ENCODE results near the gene WDR45B. TPM values are rescaled to one million over a fixed set of nuclear protein-coding genes. Genes with fewer than 3 reads are reported as not detected.
"Not testable (repeated sequence)": the region's sequence is repeated elsewhere in the genome, so short reads cannot be mapped to it uniquely, and the experiment has no call there.

WDR45B gene
- total RNA-seq, 2 experiments from 2014 or later, result 33.5 to 36.4 TPM

GRCh38 chr17:82661717-82662683 is 13.8 kb upstream of the WDR45B start:
- Mint-ChIP-seq H3K36me3 (ENCODE audit: low read depth) (no peaks in the 10 kb centered on the region), H3K4me1 (no peaks in the 10 kb centered on the region), H3K27ac (no peak overlapping the region), H3K27me3 (no peaks in the 10 kb centered on the region), H3K4me3 (no peak overlapping the region), H3K9me3 (peaks cover 2% of the 10 kb centered on the region)
- ChIA-PET CTCF (interaction anchor here (0.6 to 1.4 kb wide), 3 partner anchors 11 to 679 kb away, joined by 3 read pairs; no protein-coding TSS in a partner anchor), POLR2A (no interaction called here)
- DNase-seq, result no peak

DNA sequence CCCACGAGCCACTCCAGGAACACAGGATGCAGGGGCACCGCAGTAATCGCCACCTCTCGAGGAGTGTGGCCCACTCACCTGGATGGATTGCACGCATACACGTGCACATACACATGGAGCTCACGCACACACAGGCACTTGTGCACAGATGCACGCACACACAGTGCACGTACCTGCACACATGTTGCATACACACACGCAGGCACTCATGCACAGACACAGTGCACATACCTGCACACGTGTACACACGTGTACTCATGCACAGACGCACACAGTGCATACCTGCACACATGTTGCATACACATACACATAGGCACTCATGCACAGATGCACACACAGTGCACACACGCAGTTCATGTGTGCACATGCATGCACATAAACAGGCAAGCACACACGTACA is 11.6 kb upstream of the WDR45B start:
- no peaks in the 10 kb centered on the region for H3K36me3 Mint-ChIP-seq (ENCODE audit: low read depth)
- H3K4me3 Mint-ChIP-seq, result no peak overlapping the region
- CTCF ChIA-PET, result no interaction called here
- no peak for DNase-seq
- POLR2A ChIA-PET, result no interaction called here
- no peak overlapping the region for H3K27ac Mint-ChIP-seq
- no peaks in the 10 kb centered on the region for H3K4me1 Mint-ChIP-seq
- H3K27me3 Mint-ChIP-seq, result no peaks in the 10 kb centered on the region
- H3K9me3 Mint-ChIP-seq, result peaks cover 2% of the 10 kb centered on the region

DNA sequence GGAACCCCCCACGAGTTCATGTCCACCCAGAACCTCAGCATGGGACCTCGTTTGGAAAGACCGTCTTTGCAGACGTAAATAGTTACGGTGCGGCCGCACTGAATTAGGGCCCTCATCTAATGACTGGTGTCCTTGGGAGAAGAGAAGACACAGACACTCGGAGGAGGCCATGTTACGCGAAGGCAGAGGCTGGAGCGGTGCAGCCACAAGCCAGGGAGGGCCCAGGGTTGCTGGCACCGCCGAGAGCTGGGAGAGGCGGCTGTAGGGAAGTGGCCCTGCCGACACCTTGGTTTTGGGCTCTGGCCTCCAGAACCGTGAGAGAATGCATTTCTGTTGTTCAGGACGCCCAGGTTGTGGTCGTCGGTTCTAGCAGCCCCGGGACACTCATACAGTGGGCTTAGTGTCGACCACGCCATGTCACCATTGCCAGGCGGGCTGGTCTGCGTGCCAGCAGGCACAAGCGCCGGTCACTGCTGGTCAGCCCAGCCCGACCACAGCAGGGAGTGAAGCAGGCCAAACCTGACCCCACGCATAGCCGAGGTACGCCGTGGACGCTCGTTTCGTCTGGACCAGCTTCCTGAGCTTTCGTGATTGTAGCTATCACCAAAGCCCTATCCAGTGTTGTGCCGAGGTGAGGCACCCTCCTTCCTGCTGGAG is 10.7 kb upstream of the WDR45B start:
- no peak overlapping the region for H3K4me3 Mint-ChIP-seq
- no peak for DNase-seq
- H3K27me3 Mint-ChIP-seq, result no peaks in the 10 kb centered on the region
- no peaks in the 10 kb centered on the region for H3K4me1 Mint-ChIP-seq
- H3K36me3 Mint-ChIP-seq (ENCODE audit: low read depth), result no peaks in the 10 kb centered on the region
- POLR2A ChIA-PET, result no interaction called here
- peaks cover 2% of the 10 kb centered on the region for H3K9me3 Mint-ChIP-seq
- CTCF ChIA-PET, result interaction anchor here (1.5 kb wide), 1 partner anchor 9 kb away, joined by 5 read pairs; no protein-coding TSS in a partner anchor
- no peak overlapping the region for H3K27ac Mint-ChIP-seq

GRCh38 chr17:82658331-82658730 is 10.1 kb upstream of the WDR45B start:
- Mint-ChIP-seq H3K4me3 (no peak overlapping the region), H3K27me3 (no peaks in the 10 kb centered on the region), H3K4me1 (no peaks in the 10 kb centered on the region), H3K36me3 (ENCODE audit: low read depth) (no peaks in the 10 kb centered on the region), H3K9me3 (peaks cover 2% of the 10 kb centered on the region), H3K27ac (no peak overlapping the region)
- no peak for DNase-seq
- POLR2A ChIA-PET, result no interaction called here
- CTCF ChIA-PET, result interaction anchor here (1.5 kb wide), 1 partner anchor 10 kb away, joined by 5 read pairs; no protein-coding TSS in a partner anchor

GRCh38 chr17:82657926-82658325 is 9.7 kb upstream of the WDR45B start:
- H3K4me1 Mint-ChIP-seq, result no peaks in the 10 kb centered on the region
- no peaks in the 10 kb centered on the region for H3K27me3 Mint-ChIP-seq
- DNase-seq, result no peak
- H3K4me3 Mint-ChIP-seq, result no peak overlapping the region
- POLR2A ChIA-PET, result no interaction called here
- H3K9me3 Mint-ChIP-seq, result peaks cover 2% of the 10 kb centered on the region
- H3K36me3 Mint-ChIP-seq (ENCODE audit: low read depth), result no peaks in the 10 kb centered on the region
- CTCF ChIA-PET, result interaction anchor here (1.5 kb wide), 1 partner anchor 10 kb away, joined by 5 read pairs; no protein-coding TSS in a partner anchor
- H3K27ac Mint-ChIP-seq, result no peak overlapping the region

DNA sequence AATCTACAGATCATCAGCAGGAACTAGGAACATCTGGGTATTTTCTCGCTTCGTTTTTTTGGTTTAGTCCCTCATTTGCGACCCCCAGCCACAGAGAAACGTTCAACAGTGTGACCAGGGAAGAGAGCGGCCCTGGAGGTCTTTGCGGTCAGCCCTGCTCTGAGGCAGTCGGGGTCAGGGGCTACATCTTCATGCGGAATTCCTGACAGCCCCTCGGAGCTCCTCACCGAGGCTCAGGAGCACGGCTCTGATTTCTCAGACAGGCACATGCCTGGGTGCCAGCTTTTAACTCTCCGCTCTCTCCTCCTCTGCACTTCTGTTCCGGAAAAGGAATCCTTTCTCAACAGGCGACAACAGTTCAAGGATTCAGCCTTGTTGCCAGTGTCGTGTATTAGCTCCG is 8.0 kb upstream of the WDR45B start:
- no peaks in the 10 kb centered on the region for H3K27me3 Mint-ChIP-seq
- no peak for DNase-seq
- H3K4me1 Mint-ChIP-seq, result no peaks in the 10 kb centered on the region
- H3K27ac Mint-ChIP-seq, result no peak overlapping the region
- ChIA-PET POLR2A (no interaction called here), CTCF (no interaction called here)
- peaks cover 2% of the 10 kb centered on the region for H3K9me3 Mint-ChIP-seq
- no peaks in the 10 kb centered on the region for H3K36me3 Mint-ChIP-seq (ENCODE audit: low read depth)
- no peak overlapping the region for H3K4me3 Mint-ChIP-seq

- CTCF ChIA-PET, result no interaction called here
- Mint-ChIP-seq H3K4me1 (no peaks in the 10 kb centered on the region), H3K36me3 (ENCODE audit: low read depth) (no peaks in the 10 kb centered on the region), H3K27ac (no peak overlapping the region), H3K27me3 (no peaks in the 10 kb centered on the region), H3K9me3 (peaks cover 2% of the 10 kb centered on the region), H3K4me3 (no peak overlapping the region)
- POLR2A ChIA-PET, result no interaction called here
- DNase-seq, result no peak
These were observed 7.3 kb upstream of the WDR45B start for GRCh38 chr17:82655523-82655922.

- Mint-ChIP-seq H3K27ac (no peak overlapping the region), H3K36me3 (ENCODE audit: low read depth) (no peaks in the 10 kb centered on the region)
These were observed 6.8 kb upstream of the WDR45B start for GRCh38 chr17:82655038-82655479.

DNA sequence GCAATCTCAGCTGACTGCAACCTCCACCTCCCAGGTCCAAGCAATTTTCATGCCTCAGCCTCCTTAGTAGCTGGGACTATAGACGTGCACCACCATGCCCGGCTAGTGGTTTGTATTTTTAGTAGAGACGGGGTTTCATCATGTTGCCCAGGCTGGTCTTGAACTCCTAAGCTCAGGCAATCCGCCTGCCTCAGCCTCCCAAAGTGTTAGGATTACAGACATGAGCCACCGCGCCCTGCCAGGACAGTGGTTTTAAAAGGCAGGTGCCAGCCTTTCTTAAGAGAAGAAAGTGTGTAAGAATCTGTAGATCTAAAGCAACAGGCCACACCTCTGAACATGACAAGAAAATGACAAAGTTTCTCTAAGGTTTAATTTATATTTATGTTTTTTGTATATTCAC is 6.4 kb upstream of the WDR45B start:
- H3K4me3 Mint-ChIP-seq; POLR2A ChIA-PET; DNase-seq; H3K27me3 Mint-ChIP-seq; H3K4me1 Mint-ChIP-seq; H3K36me3 Mint-ChIP-seq (ENCODE audit: low read depth); H3K9me3 Mint-ChIP-seq; CTCF ChIA-PET; H3K27ac Mint-ChIP-seq: not testable (repeated sequence)

More at GRCh38 chr17:82655038-82655479, 6.8 kb upstream of the WDR45B start:
- H3K4me3 Mint-ChIP-seq, result no peak overlapping the region
- no peaks in the 10 kb centered on the region for H3K27me3 Mint-ChIP-seq
- POLR2A ChIA-PET, result no interaction called here
- no peak for DNase-seq
- peaks cover under 1% of the 10 kb centered on the region for H3K9me3 Mint-ChIP-seq
- H3K4me1 Mint-ChIP-seq, result no peaks in the 10 kb centered on the region
- CTCF ChIA-PET, result no interaction called here

DNA sequence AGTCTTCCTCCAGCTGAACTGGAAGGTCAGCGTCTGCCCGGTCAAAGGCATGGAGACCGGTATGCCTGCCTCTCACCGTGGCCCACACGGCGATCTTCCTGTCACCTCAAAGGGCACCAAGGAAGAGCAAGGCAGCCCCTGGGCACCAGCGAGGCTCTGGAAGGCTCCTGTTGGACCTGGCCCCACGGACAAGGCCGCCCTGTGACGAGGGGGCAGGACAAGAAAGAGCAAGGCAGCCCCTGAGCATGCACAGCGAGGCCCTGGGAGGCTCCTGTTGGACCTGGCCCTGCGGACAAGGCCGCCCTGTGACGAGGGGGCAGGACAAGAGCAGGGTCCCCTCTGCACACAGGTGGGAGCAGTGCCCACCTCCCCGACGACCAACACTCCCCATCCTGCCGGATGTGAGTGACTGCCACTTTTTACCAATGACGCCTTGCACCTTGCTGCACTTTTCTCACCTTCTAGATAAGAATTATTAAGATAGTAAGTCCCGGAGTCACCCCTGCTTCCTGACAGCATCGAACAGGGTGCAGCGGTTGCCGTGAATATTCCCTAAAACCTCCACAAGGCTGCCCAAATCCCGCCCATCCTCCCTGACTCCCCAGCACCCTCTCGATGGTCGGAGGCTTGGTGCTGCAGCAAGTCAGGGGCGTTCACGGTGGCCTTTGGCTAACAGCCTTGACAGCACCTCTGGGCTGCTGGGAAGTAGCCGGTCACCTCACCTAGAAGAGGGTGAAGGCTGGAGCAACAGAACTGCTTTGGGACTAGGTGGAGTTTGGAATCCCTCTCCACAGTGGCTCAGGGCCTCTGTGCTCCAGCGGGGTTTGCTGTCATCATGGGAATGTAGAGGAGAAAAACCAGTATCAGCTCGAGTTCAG is 5.6 kb upstream of the WDR45B start:
- no peaks in the 10 kb centered on the region for H3K36me3 Mint-ChIP-seq (ENCODE audit: low read depth)
- no peak overlapping the region for H3K4me3 Mint-ChIP-seq
- DNase-seq, result no peak
- CTCF ChIA-PET, result no interaction called here
- POLR2A ChIA-PET, result interaction anchor here (0.6 kb wide), 1 partner anchor 438 kb away, joined by 3 read pairs; no protein-coding TSS in a partner anchor
- H3K27me3 Mint-ChIP-seq, result no peaks in the 10 kb centered on the region
- H3K9me3 Mint-ChIP-seq, result no peaks in the 10 kb centered on the region
- no peak overlapping the region for H3K27ac Mint-ChIP-seq
- H3K4me1 Mint-ChIP-seq, result peaks cover 3% of the 10 kb centered on the region

DNA sequence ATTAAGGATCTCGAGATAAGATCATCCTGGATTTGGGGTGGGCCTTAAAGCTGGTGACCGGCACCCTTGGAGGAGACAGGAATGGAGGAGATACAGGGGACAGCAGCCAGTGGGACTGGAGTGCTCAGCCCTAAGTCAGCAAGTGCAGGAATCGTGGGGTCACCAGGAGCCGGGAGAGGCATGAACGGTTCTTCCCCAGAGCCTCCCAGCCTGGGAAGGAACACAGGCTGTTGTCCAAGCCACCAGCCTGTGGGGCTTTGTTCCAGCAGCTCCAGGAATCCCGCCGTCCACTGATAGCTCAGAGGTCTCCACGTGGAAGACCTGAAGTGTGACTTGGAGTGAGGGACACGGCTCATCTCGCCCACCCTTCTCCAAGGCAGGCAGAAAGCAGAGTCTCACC is 2.5 kb upstream of the WDR45B start:
- Mint-ChIP-seq H3K27me3 (no peaks in the 10 kb centered on the region), H3K36me3 (ENCODE audit: low read depth) (peaks cover 3% of the 10 kb centered on the region), H3K4me3 (no peak overlapping the region), H3K9me3 (no peaks in the 10 kb centered on the region), H3K27ac (no peak overlapping the region), H3K4me1 (peaks cover 16% of the 10 kb centered on the region)
- ChIA-PET CTCF (interaction anchor here (1.2 kb wide), 1 partner anchor 11 kb away, joined by 3 read pairs; no protein-coding TSS in a partner anchor), POLR2A (no interaction called here)
- no peak for DNase-seq

GRCh38 chr17:82649501-82650261 is 1.4 kb upstream of the WDR45B start:
- H3K4me1 Mint-ChIP-seq, result peaks cover 22% of the 10 kb centered on the region
- peak overlapping the region; percentile 51 for H3K4me3 Mint-ChIP-seq
- ChIA-PET POLR2A (no interaction called here), CTCF (no interaction called here)
- no peaks in the 10 kb centered on the region for H3K27me3 Mint-ChIP-seq
- peak overlapping the region; percentile 79 for H3K27ac Mint-ChIP-seq
- no peak for DNase-seq
- no peaks in the 10 kb centered on the region for H3K9me3 Mint-ChIP-seq
- peaks cover 8% of the 10 kb centered on the region for H3K36me3 Mint-ChIP-seq (ENCODE audit: low read depth)
